Raji (cell line): ENCODE measurements around the gene CNTNAP4.

Experiments
- POLR2A ChIP-seq: IDR thresholded peaks from 2 replicates; pipeline ENCODE4 v1.6.1; 2011; ENCODE audit warnings: low read depth, low read length, control low read depth; ENCODE audit not compliant: insufficient read depth

CNTNAP4 gene

GRCh38 chr16:76276745-76277438 is at the start of gene CNTNAP4:
Gene CNTNAP4, plus strand, starts transcription at chr16:76277401. Its CDS starts 262 bp downstream, at chr16:76277663.
- TF ChIP-seq POLR2A: no peak

GRCh38 chr16:76228546-76229146 is 48.6 kb upstream of the CNTNAP4 start:
- no peak for TF ChIP-seq POLR2A

GRCh38 chr16:76232704-76233103 is 44.5 kb upstream of the CNTNAP4 start:
- no peak for TF ChIP-seq POLR2A

GRCh38 chr16:76235025-76235424 is 42.2 kb upstream of the CNTNAP4 start:
- no peak for TF ChIP-seq POLR2A

GRCh38 chr16:76235426-76235825 is 41.8 kb upstream of the CNTNAP4 start:
- no peak for TF ChIP-seq POLR2A

- TF ChIP-seq POLR2A: no peak
Measured at GRCh38 chr16:76237471-76237870, 39.7 kb upstream of the CNTNAP4 start.

- TF ChIP-seq POLR2A: no peak
Measured at GRCh38 chr16:76241755-76242154, 35.4 kb upstream of the CNTNAP4 start.

- TF ChIP-seq POLR2A: no peak
Measured at GRCh38 chr16:76243620-76244019, 33.6 kb upstream of the CNTNAP4 start.

GRCh38 chr16:76246587-76246986 is 30.6 kb upstream of the CNTNAP4 start:
- no peak for TF ChIP-seq POLR2A

- no peak for TF ChIP-seq POLR2A
Measured at GRCh38 chr16:76265434-76266045, 11.7 kb upstream of the CNTNAP4 start.

- TF ChIP-seq POLR2A: no peak
Measured at GRCh38 chr16:76268824-76269223, 8.4 kb upstream of the CNTNAP4 start.

- TF ChIP-seq POLR2A: no peak
Measured at GRCh38 chr16:76277460-76278030, 344 bp downstream of the CNTNAP4 start.

- TF ChIP-seq POLR2A: no peak
Measured at GRCh38 chr16:76278086-76278485, 885 bp downstream of the CNTNAP4 start.

GRCh38 chr16:76278980-76279379 is 1.8 kb downstream of the CNTNAP4 start:
- no peak for TF ChIP-seq POLR2A

GRCh38 chr16:76280421-76281215 is 3.4 kb downstream of the CNTNAP4 start:
- no peak for TF ChIP-seq POLR2A

GRCh38 chr16:76287466-76287865 is 10.3 kb downstream of the CNTNAP4 start:
- TF ChIP-seq POLR2A: no peak

GRCh38 chr16:76292218-76292617 is 15.0 kb downstream of the CNTNAP4 start:
- no peak for TF ChIP-seq POLR2A
